ENCODE results near the gene SP4. TPM values are rescaled to one million over a fixed set of nuclear protein-coding genes. Genes with fewer than 3 reads are reported as not detected.
"Not testable (repeated sequence)": the region's sequence is repeated elsewhere in the genome, so short reads cannot be mapped to it uniquely, and the experiment has no call there.

SP4 gene
- total and polyA plus RNA-seq, 9 donors: 6.9 to 22.1 (median 17.7) TPM

DNA sequence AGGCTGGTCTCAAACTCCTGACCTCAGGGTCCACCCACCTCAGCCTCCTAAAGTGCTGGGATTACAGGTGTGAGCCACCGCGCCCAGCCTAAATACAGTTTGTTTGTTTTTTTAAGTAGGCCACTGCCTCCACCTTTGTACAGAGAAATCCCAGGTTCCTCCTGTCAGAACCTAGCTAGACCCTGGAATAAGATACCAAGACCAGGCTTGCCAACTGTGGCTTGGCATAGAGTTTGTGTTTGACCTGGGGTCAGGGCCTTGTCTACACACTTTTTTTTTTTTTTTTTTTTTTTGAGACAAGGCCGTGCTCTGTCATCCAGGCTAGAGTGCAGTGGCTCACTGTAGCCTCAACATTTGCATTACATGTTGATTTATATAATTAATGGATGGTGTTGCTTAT, 80.7 kb downstream of the SP4 start:
- no peaks in the 10 kb centered on the region for H3K27me3 ChIP-seq
- WGBS, 3 donors: 95 to 98% (median 98%) methylated on average over 3 of the region's 3 CpGs
- H3K36me3 ChIP-seq: no peaks in the 10 kb centered on the region
- TF ChIP-seq, protein P1, sequence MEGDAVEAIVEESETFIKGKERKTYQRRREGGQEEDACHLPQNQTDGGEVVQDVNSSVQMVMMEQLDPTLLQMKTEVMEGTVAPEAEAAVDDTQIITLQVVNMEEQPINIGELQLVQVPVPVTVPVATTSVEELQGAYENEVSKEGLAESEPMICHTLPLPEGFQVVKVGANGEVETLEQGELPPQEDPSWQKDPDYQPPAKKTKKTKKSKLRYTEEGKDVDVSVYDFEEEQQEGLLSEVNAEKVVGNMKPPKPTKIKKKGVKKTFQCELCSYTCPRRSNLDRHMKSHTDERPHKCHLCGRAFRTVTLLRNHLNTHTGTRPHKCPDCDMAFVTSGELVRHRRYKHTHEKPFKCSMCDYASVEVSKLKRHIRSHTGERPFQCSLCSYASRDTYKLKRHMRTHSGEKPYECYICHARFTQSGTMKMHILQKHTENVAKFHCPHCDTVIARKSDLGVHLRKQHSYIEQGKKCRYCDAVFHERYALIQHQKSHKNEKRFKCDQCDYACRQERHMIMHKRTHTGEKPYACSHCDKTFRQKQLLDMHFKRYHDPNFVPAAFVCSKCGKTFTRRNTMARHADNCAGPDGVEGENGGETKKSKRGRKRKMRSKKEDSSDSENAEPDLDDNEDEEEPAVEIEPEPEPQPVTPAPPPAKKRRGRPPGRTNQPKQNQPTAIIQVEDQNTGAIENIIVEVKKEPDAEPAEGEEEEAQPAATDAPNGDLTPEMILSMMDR (IDR thresholded peaks at IDR 0.05): no peak
- TF ChIP-seq POLR2A (IDR thresholded peaks at IDR 0.05): no peak
- TF ChIP-seq EP300 (IDR thresholded peaks at IDR 0.05): no peak
- no peak overlapping the region for H3K4me3 ChIP-seq
- H3K4me1 ChIP-seq (ENCODE audit: insufficient read depth): no peaks in the 10 kb centered on the region
- intact Hi-C loops (cut with DNase I): loop anchor here in 1 of 4 donors (10.0 kb wide), 1 partner anchor 244 kb away; no protein-coding TSS in a partner anchor
- H3K27ac ChIP-seq: no peak overlapping the region
- peaks cover 0 to 6% of the 10 kb centered on the region in 2 donors for H3K9me3 ChIP-seq
- no peak for DNase-seq

DNA sequence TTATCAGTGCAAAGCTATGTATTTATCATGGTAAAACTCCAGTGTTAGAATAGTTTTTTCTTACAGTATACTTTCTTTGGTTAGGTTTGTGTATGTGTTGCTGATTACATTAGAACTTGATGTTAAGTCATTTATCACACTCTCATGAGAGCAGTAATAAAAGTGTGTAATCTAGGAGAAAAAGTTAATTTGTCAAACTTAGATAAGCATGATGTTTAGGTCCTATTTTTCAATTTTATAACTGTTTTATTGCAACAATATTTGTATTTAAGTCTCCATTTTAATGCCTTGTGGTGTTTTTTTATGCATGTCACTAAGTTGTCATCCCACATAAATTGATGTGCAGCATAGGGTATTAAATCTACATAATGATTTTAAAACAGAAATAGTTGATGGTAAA, 86.2 kb downstream of the SP4 start:
- Histone ChIP-seq H3K9me3 (no peaks in the 10 kb centered on the region), H3K36me3 (no peaks in the 10 kb centered on the region), H3K4me1 (ENCODE audit: insufficient read depth) (no peaks in the 10 kb centered on the region), H3K4me3 (no peak overlapping the region), H3K27me3 (no peaks in the 10 kb centered on the region), H3K27ac (no peak overlapping the region)
- no peak for DNase-seq
- intact Hi-C loops (cut with DNase I): no loop called here
- TF ChIP-seq, protein P1 (IDR thresholded peaks at IDR 0.05): no peak
- no peak for TF ChIP-seq EP300 (IDR thresholded peaks at IDR 0.05)
- no peak for TF ChIP-seq POLR2A (IDR thresholded peaks at IDR 0.05)

DNA sequence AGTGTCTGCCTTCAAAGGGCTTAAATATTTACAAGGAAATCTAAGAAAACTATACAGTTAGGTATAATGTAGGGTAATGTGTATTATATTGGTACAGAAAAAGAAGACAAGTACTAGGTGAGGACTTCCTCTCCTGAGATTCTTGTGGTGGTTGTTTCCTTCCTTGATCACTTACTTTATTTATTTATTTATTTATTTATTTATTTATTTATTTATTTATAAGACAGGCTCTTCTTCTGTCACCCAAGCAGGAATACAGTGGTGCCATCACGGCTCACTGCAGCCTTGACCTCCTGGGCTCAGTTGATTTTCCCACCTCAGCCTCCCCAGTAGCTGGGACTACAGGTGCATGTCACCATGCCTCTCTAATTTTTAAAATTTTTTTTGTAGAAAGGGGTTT, 96.8 kb downstream of the SP4 start:
- 77 to 91% (median 85%) methylated on average over 1 of the region's 1 CpG for WGBS, 3 donors
- intact Hi-C loops (cut with DNase I): no loop called here
- Histone ChIP-seq H3K36me3 (no peaks in the 10 kb centered on the region), H3K27me3 (no peaks in the 10 kb centered on the region), H3K4me1 (ENCODE audit: insufficient read depth) (no peaks in the 10 kb centered on the region), H3K9me3 (no peaks in the 10 kb centered on the region), H3K27ac (no peak overlapping the region), H3K4me3 (no peak overlapping the region)
- no peak for DNase-seq
- TF ChIP-seq, protein P1 (IDR thresholded peaks at IDR 0.05): no peak
- TF ChIP-seq EP300 (IDR thresholded peaks at IDR 0.05) (no peak), POLR2A (IDR thresholded peaks at IDR 0.05) (no peak)

DNA sequence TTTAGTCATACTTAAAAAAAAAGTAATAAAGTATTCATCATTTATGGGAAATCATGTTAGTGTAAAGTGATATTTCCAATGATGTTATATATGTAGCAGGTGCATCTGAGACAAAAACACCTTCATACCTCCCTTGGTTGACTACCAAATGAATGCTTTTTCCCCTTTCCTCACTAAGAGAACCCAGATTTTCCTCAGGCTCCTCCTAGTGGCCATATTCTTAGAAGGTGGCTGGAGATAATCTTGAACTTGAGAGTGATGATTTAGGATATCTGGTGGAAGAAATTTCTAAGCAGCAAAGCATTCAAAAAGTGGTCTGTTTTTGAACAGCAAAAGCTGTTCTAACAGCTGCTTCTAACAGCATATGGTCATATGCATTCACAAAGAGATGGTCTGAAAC, 98.1 kb downstream of the SP4 start:
- TF ChIP-seq EP300 (IDR thresholded peaks at IDR 0.05): no peak
- TF ChIP-seq, protein P1 (IDR thresholded peaks at IDR 0.05): no peak
- TF ChIP-seq POLR2A (IDR thresholded peaks at IDR 0.05): no peak
- Histone ChIP-seq H3K27me3 (no peaks in the 10 kb centered on the region), H3K4me3 (no peak overlapping the region), H3K4me1 (ENCODE audit: insufficient read depth) (no peaks in the 10 kb centered on the region), H3K27ac (no peak overlapping the region), H3K9me3 (no peaks in the 10 kb centered on the region), H3K36me3 (no peaks in the 10 kb centered on the region)
- no peak for DNase-seq
- intact Hi-C loops (cut with DNase I): no loop called here

DNA sequence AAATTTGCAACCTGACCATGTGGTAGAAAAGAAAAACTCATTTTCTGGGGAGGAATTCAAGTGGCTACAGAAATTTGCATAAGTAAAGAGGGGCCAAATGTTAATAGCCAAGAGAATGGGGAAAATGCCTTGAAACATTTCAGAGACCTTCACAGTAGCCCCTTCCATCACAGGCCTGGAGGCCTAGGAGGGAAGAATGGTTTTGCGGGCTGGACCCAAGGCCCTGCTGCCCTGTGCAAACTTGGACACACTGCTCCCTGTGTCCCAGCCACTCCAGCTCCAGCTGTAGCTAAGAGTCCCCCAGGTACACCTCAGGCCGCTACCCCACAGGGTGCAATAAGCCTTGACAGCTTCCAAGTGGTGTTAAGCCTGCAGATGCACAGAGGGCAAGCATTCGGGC, 98.6 kb downstream of the SP4 start:
- H3K4me3 ChIP-seq: no peak overlapping the region
- H3K36me3 ChIP-seq: no peaks in the 10 kb centered on the region
- no peaks in the 10 kb centered on the region for H3K4me1 ChIP-seq (ENCODE audit: insufficient read depth)
- H3K9me3 ChIP-seq: no peaks in the 10 kb centered on the region
- no peak overlapping the region for H3K27ac ChIP-seq
- no peaks in the 10 kb centered on the region for H3K27me3 ChIP-seq
- DNase-seq: no peak
- WGBS, 3 donors: 82 to 87% (median 86%) methylated on average over 3 of the region's 3 CpGs
- TF ChIP-seq, protein P1 (IDR thresholded peaks at IDR 0.05): no peak
- TF ChIP-seq EP300 (IDR thresholded peaks at IDR 0.05) (no peak), POLR2A (IDR thresholded peaks at IDR 0.05) (no peak)
- intact Hi-C loops (cut with DNase I): no loop called here

DNA sequence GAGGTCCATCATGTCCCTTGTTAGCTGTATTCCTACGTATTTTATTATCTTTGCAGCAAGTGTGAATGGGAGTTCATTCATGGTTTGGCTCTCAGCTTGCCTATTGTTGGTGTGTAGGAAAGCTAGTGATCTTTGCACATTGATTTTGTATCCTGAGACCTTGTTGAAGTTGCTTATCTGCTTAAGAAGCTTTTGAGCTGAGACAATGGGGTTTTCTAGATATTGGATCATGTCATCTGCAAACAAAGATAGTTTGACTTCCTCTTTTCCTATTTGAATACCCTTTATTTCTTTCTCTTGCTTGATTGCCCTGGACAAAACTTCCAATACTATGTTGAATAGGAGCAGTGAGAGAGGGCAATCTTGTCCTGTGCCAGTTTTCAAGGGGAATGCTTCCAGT, 104.6 kb downstream of the SP4 start:
- intact Hi-C loops (cut with DNase I); H3K36me3 ChIP-seq; H3K4me3 ChIP-seq; DNase-seq; H3K27ac ChIP-seq; H3K9me3 ChIP-seq; H3K4me1 ChIP-seq (ENCODE audit: insufficient read depth); H3K27me3 ChIP-seq: not testable (repeated sequence)
- WGBS, 3 donors: 35 to 55% (median 55%) methylated on average over 1 of the region's 1 CpG

DNA sequence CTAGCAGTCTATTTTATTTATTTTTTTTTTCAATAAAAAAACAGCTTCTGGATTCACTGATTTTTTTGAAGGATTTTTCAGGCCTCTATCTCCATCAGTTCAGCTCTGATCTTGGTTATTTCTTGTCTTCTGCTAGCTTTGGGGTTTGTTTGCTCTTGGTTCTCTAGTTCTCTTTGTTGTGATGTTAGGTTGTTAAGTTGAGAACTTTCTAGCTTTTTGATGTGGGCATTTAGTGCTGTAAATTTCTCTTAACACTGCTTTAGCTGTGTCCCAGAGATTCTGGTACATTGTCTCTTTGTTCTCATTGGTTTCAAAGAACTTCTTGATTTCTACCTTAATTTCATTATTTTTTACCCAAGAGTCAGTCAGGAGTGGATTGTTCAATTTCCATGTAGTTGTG, 105.8 kb downstream of the SP4 start:
- H3K9me3 ChIP-seq; DNase-seq; H3K4me1 ChIP-seq (ENCODE audit: insufficient read depth); H3K4me3 ChIP-seq; H3K27ac ChIP-seq; H3K27me3 ChIP-seq; intact Hi-C loops (cut with DNase I); H3K36me3 ChIP-seq: not testable (repeated sequence)

Data from ovary (tissue), 9 donors.